HG03064 (cell line): Measurements from ENCODE around the gene C1QTNF9B.
"Not testable (repeated sequence)": the region's sequence is repeated elsewhere in the genome, so short reads cannot be mapped to it uniquely, and the experiment has no call there.

Experiments
- ATAC-seq: cut with Tn5 transposase; IDR thresholded peaks from one replicate; pipeline ENCODE4 v1.9.1; 2021; ENCODE audit warnings: low read depth; ENCODE audit not compliant: unreplicated experiment

The C1QTNF9B gene

DNA sequence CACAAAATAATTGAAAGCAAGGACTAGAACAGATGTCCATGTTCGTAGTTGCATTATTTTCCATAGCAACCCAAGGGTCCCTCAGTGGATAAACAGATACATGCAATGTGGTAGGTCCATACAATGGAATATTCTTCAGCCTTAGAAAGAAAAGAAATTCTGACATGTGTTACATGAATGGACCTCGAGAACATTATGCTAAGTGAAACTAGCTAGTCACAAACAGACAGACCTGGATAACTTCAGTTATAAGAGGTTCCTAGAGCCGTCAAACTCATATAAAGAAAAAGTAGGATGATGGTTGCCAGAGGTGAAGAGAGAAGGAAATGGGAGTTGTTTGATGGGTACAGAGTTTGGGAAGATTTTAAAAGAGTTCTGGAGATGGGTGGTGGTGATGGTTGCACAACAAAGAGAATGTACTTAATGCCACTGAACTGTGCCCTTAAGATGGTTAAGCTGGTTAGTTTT lies at the start of gene C1QTNF9B:
Gene C1QTNF9B (minus strand): TSS at position 51 of the 468 bp plus-strand sequence.
- ATAC-seq = not testable (repeated sequence)

DNA sequence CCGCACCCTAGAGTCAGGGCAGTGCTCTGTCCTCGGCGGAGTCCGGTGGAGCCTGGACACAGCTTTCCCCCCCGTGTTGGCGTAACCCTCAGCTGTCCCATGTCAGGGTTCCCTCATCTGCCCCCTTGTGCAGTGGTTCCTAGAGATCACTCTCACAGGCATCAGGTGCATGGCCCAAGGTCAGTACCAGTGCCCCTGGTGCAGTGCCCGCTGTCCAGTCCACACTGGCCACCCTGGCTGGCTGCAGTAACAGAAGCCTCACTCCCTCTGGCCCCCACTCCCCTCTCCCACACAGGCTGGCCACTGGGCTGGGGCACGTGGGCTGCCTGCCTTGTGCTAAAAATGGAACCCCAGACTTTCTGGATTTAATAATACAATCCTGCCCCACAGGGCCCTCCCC lies 49.6 kb upstream of the C1QTNF9B start:
- ATAC-seq = no peak

DNA sequence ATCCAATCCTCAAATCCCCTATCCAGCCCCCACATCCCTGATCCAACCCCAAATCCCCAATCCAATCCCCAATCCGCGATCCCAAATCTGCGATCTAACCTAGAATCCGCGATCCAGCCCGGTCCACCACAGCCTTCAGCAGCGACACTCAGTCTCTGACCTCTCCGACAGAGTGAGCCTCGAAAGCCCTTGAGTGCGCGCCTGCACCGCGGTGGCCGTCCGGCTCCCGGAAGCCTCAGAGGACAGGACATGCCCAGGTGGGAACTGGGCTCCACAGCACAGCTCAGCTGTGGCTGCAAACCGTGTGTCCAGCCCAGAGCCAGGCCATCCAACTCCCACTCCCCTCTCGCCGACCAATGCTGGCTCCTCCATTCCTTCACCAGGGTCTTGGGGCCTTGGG lies 48.8 kb upstream of the C1QTNF9B start:
- no peak for ATAC-seq

GRCh38 chr13:23945612-23946011 lies 48.3 kb upstream of the C1QTNF9B start:
- ATAC-seq = no peak

GRCh38 chr13:23941211-23941610 lies 43.9 kb upstream of the C1QTNF9B start:
- ATAC-seq = no peak

DNA sequence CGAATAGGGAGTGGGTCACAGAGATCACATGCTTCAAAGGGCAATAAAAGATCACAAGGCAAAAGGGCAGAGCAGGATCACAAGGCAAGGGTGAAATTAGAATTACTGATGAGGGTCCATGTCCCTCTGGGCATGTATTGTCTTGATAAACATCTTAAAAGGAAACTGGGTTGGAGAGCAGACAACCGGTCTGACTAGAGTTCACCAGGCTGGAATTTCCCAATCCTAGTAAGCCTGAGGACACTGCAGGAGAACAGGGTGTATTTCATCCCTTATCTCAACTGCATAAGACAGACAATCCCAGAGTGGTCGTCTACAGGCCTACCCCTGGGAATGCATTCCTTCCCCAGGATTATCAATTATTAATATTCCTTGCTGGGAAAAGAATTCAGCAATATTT lies 42.4 kb upstream of the C1QTNF9B start:
- ATAC-seq = not testable (repeated sequence)

GRCh38 chr13:23934520-23934919 lies 37.2 kb upstream of the C1QTNF9B start:
- ATAC-seq = no peak

DNA sequence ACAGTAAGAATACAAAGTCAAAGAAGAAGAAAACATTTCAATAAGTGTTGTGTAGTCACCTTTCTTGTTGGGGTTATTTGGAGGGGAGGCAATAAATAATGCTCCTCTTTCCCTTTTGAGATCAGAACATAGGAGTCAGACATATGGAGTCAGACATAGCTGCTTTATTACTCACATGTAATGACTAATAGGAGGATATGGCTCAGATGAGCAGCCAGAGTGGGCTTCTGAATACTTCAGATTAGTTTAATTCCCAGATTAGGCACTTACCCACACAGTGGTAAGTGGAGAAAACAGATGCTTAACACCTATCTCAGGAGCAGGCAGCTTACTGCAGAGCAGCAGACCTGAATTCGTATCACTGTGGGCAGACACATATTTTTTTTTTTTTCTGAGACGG lies 31.7 kb upstream of the C1QTNF9B start:
- ATAC-seq = no peak

DNA sequence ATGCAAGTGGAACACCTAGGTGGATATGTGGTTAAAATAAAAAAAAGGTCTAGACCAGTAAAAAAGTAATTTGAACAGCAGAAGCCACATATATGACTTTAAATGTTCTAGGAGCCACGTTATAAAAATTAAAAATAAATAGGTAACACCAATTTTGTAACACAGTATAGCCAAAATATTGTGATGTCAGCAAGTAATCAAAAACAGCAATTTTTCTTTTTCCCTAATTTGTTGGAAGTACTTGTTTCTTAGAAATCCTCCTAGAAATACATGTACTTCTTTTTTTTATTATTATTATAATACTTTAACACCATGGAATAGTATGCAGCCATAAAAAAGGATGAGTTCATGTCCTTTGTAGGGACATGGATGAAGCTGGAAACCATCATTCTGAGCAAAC lies 25.7 kb upstream of the C1QTNF9B start:
- ATAC-seq = no peak

DNA sequence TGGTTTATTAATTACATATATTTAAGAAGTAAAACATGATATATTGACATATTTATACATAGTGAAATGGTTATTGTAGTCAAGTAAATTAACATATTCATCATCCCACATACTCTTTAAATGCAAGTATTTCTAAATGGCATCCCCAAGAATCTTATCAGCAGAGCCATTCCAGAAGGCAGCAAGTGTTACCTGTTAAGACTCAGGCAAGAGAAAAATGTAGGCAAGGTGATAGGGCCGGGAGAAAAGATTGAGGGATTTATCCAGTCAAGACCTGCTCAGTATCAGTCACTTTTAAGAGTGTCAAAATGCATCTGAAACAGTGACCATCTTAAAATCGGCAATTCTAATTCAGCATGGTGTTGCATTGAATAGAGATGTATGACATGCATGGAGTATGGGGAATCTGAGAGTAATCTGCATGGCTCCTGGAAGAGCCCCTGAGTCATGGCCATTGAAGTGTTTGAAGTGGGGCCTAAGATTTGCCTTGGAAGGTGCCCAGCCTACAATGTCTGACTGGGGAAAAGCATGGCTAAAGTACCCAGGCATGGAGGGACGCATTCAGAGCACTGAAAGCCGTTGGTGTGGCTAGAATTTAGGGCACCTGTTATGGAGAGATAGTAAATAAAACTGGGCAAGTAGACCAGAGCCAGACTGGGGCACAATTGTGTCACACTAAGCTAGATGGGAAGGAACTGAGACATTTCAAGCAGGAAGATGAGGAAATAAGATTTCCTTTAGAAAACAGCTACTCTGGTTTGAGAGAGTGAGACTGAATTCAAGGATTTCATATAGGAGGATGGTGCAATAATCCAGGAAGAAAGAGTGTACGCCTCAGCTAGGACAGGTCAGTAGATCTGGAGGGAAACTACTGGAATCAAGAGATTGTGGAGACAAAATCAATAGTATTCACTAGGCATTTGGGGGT lies 25.0 kb upstream of the C1QTNF9B start:
- ATAC-seq = no peak

DNA sequence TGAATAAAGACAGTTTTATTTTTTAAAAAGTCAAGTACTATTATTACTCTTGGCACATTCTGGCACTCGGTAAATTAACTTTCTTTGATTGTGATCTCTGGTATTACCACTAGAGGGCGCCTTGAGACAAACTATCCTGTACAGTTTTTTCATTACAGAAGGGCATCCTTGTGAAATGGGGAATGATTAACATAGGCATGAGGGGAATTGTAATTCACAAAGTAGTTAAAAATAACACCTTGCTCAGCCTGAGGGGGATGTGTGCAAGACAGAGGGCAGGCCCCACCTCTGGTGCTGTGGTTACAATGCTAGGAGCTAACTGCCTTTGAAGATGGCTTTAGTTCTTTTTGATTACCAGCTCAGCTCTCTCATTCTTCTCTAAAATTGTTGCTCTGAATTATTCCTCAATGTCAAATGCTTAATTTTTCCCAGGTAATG lies 24.2 kb upstream of the C1QTNF9B start:
- ATAC-seq = no peak

DNA sequence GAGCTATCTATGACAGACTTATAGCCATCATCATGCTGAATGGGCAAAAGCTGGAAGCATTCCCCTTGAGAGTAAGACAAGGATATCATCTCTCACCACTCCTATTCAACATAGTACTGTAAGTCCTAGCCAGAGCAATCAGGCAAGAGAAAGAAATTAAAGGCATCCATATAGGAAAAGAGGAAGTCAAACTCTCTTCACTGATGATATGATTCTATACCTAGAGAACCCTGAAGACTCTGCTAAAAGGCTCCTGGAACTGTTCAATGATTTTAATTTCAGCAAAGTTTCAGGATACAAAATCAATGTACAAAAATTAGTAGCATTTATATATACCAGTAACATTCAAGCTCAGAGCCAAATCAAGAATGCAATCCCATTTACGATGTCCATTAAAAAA lies 21.7 kb upstream of the C1QTNF9B start:
- no peak for ATAC-seq

DNA sequence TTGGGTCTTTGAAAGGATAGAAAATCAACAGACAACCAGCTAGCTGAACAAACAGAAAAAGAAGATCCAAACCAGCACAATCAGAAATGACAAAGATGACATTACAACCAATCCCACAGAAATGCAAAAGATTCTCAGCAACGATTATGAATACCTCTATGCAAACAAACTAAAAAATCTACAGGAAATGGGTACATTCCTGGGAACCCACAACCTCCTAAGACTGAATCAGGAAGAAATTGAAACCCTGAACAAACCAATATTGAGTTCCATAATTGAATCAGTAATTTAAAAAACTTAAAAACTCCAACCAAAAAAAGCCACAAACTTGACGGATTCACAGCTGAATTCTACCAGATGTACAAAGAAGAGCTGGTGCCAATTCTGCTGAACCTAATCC lies 20.9 kb upstream of the C1QTNF9B start:
- no peak for ATAC-seq

GRCh38 chr13:23915308-23915707 lies 18.0 kb upstream of the C1QTNF9B start:
- no peak for ATAC-seq

GRCh38 chr13:23912469-23912868 lies 15.2 kb upstream of the C1QTNF9B start:
- no peak for ATAC-seq

DNA sequence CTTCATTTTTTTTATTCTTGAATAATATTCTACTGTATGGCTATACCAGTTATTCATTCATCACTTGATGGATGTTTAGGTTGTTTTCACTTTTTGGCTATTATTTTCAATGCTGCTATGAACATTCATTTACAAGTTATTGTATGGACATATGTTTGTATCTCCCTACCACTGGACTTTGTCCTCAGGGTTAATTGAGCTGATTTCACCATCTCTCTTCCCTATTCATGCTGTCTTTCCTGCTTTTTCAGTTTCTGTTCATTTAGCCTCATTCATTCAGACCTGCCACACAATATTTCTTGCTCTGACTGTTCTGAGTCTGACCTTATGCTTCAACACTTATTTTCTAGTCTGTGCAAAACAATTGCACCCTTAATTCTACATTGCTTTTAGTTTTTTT lies 12.3 kb upstream of the C1QTNF9B start:
- no peak for ATAC-seq

- no peak for ATAC-seq
Observed at GRCh38 chr13:23905766-23906165, 8.5 kb upstream of the C1QTNF9B start.

- ATAC-seq = no peak
Observed at GRCh38 chr13:23903906-23904280, 6.6 kb upstream of the C1QTNF9B start.

DNA sequence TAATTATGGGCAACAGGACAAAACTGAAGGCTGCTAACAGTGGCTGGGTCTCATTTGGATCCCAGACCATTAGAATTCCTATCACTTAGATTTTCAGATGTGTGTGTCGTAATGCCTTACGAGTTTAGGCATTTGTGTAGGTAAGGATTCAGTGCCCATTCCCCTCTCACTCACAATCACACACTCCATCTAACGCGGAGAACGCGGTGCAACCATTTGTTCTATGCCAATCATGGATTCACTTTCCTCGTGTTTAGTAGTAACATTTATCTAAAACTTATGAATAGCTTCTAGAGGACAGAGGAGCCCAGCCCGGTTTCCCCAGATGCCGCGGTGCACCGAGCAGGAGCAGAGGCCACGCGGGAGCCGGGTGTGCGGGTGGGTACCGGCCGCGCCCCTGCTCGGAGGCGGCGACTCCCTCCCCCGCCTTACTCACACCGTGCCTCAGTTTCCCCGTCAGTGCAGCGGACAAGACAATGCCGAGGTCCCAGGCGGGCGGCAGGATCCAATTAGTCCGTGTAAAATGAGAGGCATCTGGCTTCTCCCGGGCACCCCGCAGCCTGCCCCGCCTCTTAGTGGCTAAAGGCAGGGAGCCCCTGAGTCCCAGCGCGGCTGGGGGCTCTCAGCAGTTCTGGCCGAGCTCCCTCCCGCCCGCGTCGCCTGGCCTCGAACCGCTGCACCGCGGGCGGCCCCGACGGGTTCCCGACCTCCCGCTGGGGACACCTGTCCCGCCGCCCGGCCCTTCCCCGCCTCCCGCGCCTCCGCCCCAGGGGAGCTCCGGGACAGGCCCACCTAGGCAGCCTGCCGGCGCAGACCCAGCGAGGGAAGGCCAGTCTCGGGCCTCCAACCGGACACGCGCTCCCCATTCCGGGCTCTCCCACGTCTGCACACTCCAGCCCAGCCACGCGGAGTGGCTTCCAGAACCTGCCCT lies 5.9 kb upstream of the C1QTNF9B start:
- ATAC-seq = no peak

- no peak for ATAC-seq
Observed at GRCh38 chr13:23901365-23901764, 4.1 kb upstream of the C1QTNF9B start.

DNA sequence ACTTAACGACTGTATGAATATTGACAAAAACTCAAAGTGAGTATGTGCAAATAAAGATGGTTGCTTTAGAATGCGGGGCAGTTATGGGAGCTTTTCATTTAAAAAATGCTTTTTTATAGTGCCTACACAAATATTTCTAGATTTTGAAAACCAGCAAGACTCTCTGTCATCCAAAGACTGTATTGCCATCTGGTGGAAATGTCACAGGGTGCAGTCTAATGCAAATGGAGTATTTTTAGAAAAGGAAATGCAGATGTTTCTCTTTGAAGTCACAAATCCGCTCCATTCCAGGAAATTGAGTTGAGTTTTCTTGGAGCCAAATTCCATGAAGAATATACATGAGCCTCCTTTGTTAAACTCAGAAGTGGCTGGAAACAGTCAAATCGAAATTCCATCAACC lies 2.3 kb upstream of the C1QTNF9B start:
- no peak for ATAC-seq
